ENCODE measurements around the gene CUL3.

DNA sequence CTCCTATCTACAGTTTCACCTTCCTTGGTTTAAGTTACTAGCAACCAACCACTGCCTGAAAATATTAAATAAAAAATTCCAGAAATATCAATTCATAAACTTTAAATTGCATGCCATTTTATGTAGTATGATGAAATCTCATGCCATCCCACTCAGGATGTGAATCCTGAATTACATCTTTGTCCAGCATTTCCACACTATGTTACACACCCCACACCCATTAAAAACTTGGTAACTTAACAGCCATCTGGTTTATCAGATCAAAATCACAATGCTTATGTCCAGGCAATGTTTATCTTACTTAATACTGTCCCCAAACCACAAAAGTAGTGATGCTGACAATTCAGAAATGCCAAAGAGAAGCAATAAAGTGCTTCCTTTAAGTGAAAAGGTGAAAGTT, 21.6 kb downstream of the CUL3 start:
- TF ChIP-seq EZH2 (IDR thresholded peaks at IDR 0.05; ENCODE audit: low read depth, unreplicated experiment), result no peak
- TF ChIP-seq, protein P1, sequence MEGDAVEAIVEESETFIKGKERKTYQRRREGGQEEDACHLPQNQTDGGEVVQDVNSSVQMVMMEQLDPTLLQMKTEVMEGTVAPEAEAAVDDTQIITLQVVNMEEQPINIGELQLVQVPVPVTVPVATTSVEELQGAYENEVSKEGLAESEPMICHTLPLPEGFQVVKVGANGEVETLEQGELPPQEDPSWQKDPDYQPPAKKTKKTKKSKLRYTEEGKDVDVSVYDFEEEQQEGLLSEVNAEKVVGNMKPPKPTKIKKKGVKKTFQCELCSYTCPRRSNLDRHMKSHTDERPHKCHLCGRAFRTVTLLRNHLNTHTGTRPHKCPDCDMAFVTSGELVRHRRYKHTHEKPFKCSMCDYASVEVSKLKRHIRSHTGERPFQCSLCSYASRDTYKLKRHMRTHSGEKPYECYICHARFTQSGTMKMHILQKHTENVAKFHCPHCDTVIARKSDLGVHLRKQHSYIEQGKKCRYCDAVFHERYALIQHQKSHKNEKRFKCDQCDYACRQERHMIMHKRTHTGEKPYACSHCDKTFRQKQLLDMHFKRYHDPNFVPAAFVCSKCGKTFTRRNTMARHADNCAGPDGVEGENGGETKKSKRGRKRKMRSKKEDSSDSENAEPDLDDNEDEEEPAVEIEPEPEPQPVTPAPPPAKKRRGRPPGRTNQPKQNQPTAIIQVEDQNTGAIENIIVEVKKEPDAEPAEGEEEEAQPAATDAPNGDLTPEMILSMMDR (conservative IDR thresholded peaks at IDR 0.05; ENCODE audit: low read depth in 2 of 2), result no peak
- TF ChIP-seq CREB1 (CRISPR knock-in tag; IDR thresholded peaks at IDR 0.05; ENCODE audit: low read depth), result no peak
- TF ChIP-seq, protein P2, sequence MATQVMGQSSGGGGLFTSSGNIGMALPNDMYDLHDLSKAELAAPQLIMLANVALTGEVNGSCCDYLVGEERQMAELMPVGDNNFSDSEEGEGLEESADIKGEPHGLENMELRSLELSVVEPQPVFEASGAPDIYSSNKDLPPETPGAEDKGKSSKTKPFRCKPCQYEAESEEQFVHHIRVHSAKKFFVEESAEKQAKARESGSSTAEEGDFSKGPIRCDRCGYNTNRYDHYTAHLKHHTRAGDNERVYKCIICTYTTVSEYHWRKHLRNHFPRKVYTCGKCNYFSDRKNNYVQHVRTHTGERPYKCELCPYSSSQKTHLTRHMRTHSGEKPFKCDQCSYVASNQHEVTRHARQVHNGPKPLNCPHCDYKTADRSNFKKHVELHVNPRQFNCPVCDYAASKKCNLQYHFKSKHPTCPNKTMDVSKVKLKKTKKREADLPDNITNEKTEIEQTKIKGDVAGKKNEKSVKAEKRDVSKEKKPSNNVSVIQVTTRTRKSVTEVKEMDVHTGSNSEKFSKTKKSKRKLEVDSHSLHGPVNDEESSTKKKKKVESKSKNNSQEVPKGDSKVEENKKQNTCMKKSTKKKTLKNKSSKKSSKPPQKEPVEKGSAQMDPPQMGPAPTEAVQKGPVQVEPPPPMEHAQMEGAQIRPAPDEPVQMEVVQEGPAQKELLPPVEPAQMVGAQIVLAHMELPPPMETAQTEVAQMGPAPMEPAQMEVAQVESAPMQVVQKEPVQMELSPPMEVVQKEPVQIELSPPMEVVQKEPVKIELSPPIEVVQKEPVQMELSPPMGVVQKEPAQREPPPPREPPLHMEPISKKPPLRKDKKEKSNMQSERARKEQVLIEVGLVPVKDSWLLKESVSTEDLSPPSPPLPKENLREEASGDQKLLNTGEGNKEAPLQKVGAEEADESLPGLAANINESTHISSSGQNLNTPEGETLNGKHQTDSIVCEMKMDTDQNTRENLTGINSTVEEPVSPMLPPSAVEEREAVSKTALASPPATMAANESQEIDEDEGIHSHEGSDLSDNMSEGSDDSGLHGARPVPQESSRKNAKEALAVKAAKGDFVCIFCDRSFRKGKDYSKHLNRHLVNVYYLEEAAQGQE (IDR thresholded peaks at IDR 0.05; ENCODE audit: unreplicated experiment), result no peak

Data from GM23338 (cell line).